ENCODE results near the gene INSYN2B.

Gene INSYN2B

DNA sequence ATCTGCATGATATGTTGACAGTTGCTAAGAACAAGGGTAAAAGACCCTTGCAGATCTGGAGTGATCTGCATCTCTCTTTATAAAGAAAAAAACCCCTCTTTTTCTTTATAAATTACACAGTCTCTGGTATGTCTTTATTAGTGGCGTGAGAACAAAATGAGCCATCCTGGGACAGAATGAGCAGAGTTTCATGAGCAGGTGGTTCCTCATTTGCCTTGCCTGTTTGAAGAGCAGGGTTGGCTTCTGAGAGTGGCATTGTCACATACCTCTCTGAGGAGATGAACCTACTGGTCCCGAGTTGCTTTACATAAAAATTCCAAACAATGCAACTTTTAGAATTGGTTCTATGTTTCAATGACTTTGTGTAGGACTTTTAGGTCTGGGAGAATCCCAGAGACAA, 94.3 kb downstream of the INSYN2B start:
- DNase-seq (ENCODE audit: extremely low spot score): no peak
- POLR2A ChIA-PET: no interaction called here
- TF ChIP-seq ZNF384 (IDR thresholded peaks at IDR 0.05) (no peak), HDGF (IDR thresholded peaks at IDR 0.05; ENCODE audit: borderline replicate concordance) (no peak), TARDBP (IDR thresholded peaks at IDR 0.05) (no peak), ELF4 (IDR thresholded peaks at IDR 0.05) (no peak), BHLHE40 (IDR thresholded peaks at IDR 0.05; ENCODE audit: borderline replicate concordance) (no peak), SP1 (IDR thresholded peaks at IDR 0.05) (no peak), FOXM1 (IDR thresholded peaks at IDR 0.05; ENCODE audit: borderline replicate concordance) (no peak), SUZ12 (IDR thresholded peaks at IDR 0.05) (no peak), ARNT (IDR thresholded peaks at IDR 0.05) (no peak), NFRKB (IDR thresholded peaks at IDR 0.05) (no peak), L3MBTL2 (conservative IDR thresholded peaks at IDR 0.05) (no peak)
- CTCF ChIA-PET: no interaction called here

DNA sequence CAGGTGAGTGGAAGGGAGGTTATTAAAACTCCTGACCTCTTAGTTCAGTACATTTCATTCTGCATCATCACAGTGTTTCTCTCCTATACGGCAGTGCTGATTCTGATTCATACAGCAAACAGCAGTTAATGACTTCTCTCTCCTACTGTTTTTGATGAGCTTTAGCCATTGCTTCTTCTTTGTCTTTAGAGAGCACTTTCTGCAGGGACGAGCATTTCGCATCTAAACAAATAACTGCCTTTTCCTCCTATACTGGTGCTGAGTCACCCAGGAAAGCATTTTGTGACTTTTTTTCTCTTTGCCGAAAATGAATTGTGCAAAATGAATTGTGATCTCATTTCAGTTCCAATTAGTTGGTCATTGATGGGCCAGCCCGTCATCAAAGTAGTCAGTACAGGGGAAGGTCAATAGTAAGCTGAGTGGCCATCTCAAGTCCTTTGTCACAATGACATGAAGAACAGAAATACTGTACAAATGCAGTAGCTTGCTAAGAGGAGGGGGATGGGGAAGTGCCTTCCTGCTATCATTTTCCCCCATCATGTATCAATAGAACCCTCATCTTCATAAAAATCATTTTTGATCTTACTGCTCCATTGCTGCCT, 98.5 kb downstream of the INSYN2B start:
- CTCF ChIA-PET: interaction anchor here (0.7 to 1.3 kb wide), 2 partner anchors 99 to 358 kb away, joined by 3 to 4 read pairs; partner anchors contain the start of gene INSYN2B
- no peak for TF ChIP-seq LEF1 (IDR thresholded peaks at IDR 0.05; ENCODE audit: borderline replicate concordance)
- TF ChIP-seq ARNT (IDR thresholded peaks at IDR 0.05): no peak
- no peak for TF ChIP-seq HDGF (IDR thresholded peaks at IDR 0.05; ENCODE audit: borderline replicate concordance)
- TF ChIP-seq FOXM1 (IDR thresholded peaks at IDR 0.05; ENCODE audit: borderline replicate concordance): no peak
- no peak for TF ChIP-seq ZNF384 (IDR thresholded peaks at IDR 0.05)
- TF ChIP-seq, protein P1, sequence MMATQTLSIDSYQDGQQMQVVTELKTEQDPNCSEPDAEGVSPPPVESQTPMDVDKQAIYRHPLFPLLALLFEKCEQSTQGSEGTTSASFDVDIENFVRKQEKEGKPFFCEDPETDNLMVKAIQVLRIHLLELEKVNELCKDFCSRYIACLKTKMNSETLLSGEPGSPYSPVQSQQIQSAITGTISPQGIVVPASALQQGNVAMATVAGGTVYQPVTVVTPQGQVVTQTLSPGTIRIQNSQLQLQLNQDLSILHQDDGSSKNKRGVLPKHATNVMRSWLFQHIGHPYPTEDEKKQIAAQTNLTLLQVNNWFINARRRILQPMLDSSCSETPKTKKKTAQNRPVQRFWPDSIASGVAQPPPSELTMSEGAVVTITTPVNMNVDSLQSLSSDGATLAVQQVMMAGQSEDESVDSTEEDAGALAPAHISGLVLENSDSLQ (IDR thresholded peaks at IDR 0.05): no peak
- TF ChIP-seq FOXK2 (IDR thresholded peaks at IDR 0.05): no peak
- no peak for TF ChIP-seq ELF4 (IDR thresholded peaks at IDR 0.05)
- TF ChIP-seq TARDBP (IDR thresholded peaks at IDR 0.05): no peak
- no peak for TF ChIP-seq FOXA1 (IDR thresholded peaks at IDR 0.05)
- no peak for TF ChIP-seq SP1 (IDR thresholded peaks at IDR 0.05)
- no peak for TF ChIP-seq SUZ12 (IDR thresholded peaks at IDR 0.05)
- TF ChIP-seq L3MBTL2 (conservative IDR thresholded peaks at IDR 0.05): no peak
- TF ChIP-seq NFRKB (IDR thresholded peaks at IDR 0.05): no peak
- TF ChIP-seq BHLHE40 (IDR thresholded peaks at IDR 0.05; ENCODE audit: borderline replicate concordance): no peak
- no peak for TF ChIP-seq CTBP1 (IDR thresholded peaks at IDR 0.05; ENCODE audit: borderline replicate concordance)
- POLR2A ChIA-PET: no interaction called here
- no peak for DNase-seq (ENCODE audit: extremely low spot score)

DNA sequence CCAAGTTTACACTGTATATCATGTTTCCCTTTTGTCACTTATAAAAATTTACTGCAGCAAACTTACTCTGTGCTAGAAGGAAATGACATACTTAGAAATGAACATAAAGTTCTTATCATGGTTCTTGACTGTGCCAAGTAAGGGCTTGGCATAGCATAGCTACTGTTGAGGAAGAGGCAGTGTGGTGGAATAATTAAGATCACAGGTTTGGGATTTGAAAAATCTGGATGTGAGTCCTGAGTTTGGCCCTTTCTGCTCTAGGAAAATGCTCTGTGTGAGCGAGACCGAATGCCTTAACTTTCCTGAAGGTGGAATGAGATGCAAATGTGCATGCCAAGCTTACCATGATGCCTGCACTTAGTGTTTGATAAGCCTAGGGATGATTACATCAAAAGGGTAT, 99.5 kb downstream of the INSYN2B start:
- DNase-seq (ENCODE audit: extremely low spot score): no peak
- CTCF ChIA-PET: interaction anchor here (0.5 kb wide), 1 partner anchor 213 kb away, joined by 3 read pairs; no protein-coding TSS in a partner anchor
- POLR2A ChIA-PET: no interaction called here
- TF ChIP-seq BHLHE40 (IDR thresholded peaks at IDR 0.05; ENCODE audit: borderline replicate concordance): no peak
- no peak for TF ChIP-seq SUZ12 (IDR thresholded peaks at IDR 0.05)
- no peak for TF ChIP-seq FOXM1 (IDR thresholded peaks at IDR 0.05; ENCODE audit: borderline replicate concordance)
- no peak for TF ChIP-seq HDGF (IDR thresholded peaks at IDR 0.05; ENCODE audit: borderline replicate concordance)
- no peak for TF ChIP-seq TARDBP (IDR thresholded peaks at IDR 0.05)
- TF ChIP-seq ZNF384 (IDR thresholded peaks at IDR 0.05): no peak
- no peak for TF ChIP-seq SP1 (IDR thresholded peaks at IDR 0.05)
- no peak for TF ChIP-seq FOXK2 (IDR thresholded peaks at IDR 0.05)
- no peak for TF ChIP-seq ELF4 (IDR thresholded peaks at IDR 0.05)
- no peak for TF ChIP-seq L3MBTL2 (conservative IDR thresholded peaks at IDR 0.05)
- TF ChIP-seq, protein P1 (IDR thresholded peaks at IDR 0.05): no peak
- no peak for TF ChIP-seq NFRKB (IDR thresholded peaks at IDR 0.05)
- TF ChIP-seq FOXA1 (IDR thresholded peaks at IDR 0.05): no peak
- no peak for TF ChIP-seq ARNT (IDR thresholded peaks at IDR 0.05)

DNA sequence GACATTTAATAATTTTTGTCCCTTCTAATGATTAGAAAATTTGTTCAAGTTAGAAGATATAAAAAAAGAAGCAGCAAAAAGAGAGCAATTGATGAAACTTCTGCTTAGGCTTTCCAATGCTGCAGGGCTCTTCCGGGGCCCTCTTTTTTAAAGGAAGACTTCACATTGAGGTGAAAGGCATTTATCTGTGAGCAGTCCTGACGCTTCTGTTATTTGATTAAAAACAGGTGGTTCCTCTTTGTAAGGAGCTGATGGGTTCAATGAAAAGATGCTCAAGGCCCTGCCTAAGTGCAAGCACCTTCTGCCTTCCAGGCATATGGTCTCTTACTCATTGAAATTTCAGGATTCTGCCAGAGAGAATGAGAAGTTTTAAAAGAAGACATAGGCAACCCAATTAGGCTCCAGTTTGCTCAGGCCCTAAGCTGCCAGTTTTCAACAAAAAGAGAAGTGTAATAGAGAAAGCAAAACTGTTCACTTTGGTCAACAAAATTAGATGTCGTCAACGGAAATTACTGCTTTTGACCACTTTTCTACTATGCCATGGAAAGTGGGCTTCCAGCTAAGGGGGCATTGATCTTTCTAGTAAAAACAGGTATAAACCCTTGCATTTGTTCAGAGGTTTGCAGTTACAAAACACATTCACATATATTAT, 100.2 kb downstream of the INSYN2B start:
- POLR2A ChIA-PET: no interaction called here
- TF ChIP-seq, protein P1 (IDR thresholded peaks at IDR 0.05): no peak
- TF ChIP-seq SP1 (IDR thresholded peaks at IDR 0.05): no peak
- TF ChIP-seq SUZ12 (IDR thresholded peaks at IDR 0.05): no peak
- DNase-seq (ENCODE audit: extremely low spot score): no peak
- CTCF ChIA-PET: interaction anchor here (0.5 kb wide), 1 partner anchor 213 kb away, joined by 3 read pairs; no protein-coding TSS in a partner anchor

DNA sequence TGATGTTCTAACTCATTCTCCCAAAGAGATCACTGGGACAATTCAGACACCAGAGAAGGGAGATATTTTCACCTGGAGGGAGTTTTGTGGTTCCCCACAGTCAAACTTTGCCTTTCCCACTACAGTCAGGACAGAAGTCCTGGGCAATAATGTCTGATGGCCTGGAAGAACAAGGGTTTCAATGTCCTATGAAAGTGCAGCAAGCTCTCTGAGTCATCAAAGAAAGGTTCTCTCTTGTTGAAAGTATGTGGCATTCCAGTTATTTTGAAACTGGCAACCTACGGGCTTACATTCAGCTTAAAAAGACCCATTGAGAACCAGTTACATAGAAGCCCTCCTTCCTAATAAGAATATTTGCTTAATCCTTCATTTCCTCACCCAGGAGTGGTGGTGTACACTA, 103.9 kb downstream of the INSYN2B start:
- ChIA-PET CTCF (no interaction called here), POLR2A (no interaction called here)
- TF ChIP-seq ZNF384 (IDR thresholded peaks at IDR 0.05): no peak
- TF ChIP-seq HDGF (IDR thresholded peaks at IDR 0.05; ENCODE audit: borderline replicate concordance): no peak
- TF ChIP-seq NFRKB (IDR thresholded peaks at IDR 0.05): no peak
- no peak for TF ChIP-seq BHLHE40 (IDR thresholded peaks at IDR 0.05; ENCODE audit: borderline replicate concordance)
- TF ChIP-seq SUZ12 (IDR thresholded peaks at IDR 0.05): no peak
- TF ChIP-seq ELF4 (IDR thresholded peaks at IDR 0.05): no peak
- TF ChIP-seq LEF1 (IDR thresholded peaks at IDR 0.05; ENCODE audit: borderline replicate concordance): no peak
- TF ChIP-seq TARDBP (IDR thresholded peaks at IDR 0.05): no peak
- TF ChIP-seq L3MBTL2 (conservative IDR thresholded peaks at IDR 0.05): no peak
- TF ChIP-seq CTBP1 (IDR thresholded peaks at IDR 0.05; ENCODE audit: borderline replicate concordance): no peak
- TF ChIP-seq SP1 (IDR thresholded peaks at IDR 0.05): no peak
- no peak for TF ChIP-seq ARNT (IDR thresholded peaks at IDR 0.05)
- TF ChIP-seq, protein P1 (IDR thresholded peaks at IDR 0.05): no peak
- TF ChIP-seq FOXK2 (IDR thresholded peaks at IDR 0.05): no peak
- TF ChIP-seq FOXM1 (IDR thresholded peaks at IDR 0.05; ENCODE audit: borderline replicate concordance): no peak
- DNase-seq (ENCODE audit: extremely low spot score): no peak
